ENCODE results near the gene AKNA.

AKNA gene

DNA sequence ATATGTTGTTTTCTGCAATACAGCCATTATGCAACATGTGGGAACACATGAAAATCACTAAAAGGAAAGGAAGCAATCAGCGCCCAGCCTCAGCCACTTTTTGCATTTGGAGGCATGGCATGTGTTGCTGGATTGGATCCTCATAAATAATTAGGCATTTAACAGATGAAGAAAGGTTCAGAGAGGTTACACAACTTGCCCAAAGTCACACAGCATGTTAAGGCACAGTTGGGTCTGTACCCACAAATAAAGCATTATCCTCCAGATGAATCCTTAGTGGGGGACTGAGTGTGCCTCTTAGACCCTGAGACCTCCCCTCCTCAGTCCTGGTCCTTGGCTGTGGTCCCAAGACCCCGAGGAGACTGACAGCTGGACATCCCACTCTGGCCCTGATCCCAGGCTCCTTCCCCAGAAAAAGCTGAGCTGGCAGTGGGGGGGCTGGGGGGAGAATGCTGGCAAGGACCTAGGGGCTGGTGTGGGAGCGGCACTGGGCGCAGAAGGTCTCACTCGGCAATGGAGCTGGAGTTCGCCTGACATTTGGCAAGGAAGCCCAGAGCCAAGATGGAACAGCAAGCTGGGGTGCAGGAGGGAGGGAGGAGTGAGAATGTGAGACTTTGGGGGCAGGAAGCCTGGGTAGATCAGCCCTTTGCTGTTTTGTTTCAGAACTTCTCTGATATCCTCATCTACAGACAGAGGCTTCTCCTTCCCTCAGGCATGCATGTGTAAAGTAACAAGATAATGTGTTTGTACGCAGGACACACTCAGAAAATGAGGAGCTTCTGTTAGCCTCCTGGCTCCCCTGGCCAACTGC, 6.9 kb upstream of the AKNA start:
- no peak for DNase-seq (ENCODE audit: low read depth)

DNA sequence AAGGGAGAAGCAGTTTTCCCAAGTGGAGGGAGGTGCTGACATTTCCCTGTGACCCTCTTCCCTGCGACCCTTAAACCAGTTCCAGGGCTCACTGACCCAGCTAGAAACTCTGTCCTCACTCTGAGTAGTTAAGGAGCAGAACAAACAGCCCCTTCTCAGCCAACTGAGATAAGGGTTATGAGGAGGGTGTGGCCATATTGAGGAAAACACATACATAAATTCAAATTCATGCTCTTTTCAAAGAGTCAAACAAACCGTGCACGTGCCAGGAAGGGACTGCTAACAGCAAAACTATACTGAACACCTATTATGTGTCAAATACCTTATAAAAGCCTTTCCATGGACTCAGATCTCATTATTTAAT, 4.9 kb upstream of the AKNA start:
- no peak for DNase-seq (ENCODE audit: low read depth)

DNA sequence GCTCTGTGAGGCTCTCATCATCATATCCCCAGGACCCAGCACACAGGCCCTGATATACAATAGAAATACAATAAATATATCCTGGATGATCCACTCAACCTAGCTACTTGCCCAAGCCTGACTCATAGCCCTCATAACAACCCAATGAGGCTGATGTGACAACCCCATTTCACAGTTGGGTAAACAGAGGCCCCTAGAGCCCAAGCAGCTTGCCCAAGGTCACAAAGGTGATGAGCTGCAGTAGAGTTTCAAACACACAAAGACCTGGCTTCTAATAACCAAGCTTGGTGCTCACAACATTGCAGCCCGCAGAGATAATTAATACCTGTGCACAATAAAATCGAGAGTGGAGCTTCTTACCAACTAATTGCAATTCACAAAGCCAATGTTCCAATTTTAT, 3.2 kb upstream of the AKNA start:
- no peak for DNase-seq (ENCODE audit: low read depth)

DNA sequence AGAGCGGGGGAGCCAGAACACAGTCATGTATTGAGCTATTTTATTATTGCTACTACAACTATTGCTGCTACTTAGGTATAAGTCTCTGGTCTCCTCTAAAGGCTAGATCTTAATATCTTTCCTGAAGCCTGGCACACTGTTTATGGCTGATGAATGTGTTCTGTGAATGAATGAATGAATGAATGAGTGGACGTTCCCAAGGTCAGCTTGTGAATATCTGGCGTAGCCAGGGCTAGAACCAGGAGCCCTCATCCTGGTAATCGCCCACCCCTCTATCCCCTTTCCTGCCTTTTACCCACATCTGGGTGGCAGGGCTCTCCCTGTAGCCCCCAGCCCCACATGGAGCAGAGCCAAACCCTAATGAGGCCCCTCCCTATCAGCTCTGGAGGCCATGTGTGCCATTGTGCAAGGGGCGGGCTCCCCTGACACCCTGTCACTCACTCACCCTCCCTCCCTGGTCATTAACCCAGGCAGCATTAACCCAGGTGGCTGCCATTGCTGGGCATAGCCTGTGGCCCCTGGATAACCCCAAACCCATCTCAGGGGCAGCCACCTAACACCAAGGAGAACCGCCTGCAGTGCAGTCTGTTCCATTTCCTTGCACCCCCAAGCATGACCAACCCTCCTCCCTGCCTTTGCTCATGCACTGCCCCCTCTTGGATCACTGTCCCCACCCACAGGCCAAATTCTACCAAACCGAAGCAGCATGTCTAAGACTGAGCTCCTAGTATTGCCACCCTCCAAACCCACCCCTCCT, 2.0 kb upstream of the AKNA start:
- DNase-seq (ENCODE audit: low read depth), result no peak

DNA sequence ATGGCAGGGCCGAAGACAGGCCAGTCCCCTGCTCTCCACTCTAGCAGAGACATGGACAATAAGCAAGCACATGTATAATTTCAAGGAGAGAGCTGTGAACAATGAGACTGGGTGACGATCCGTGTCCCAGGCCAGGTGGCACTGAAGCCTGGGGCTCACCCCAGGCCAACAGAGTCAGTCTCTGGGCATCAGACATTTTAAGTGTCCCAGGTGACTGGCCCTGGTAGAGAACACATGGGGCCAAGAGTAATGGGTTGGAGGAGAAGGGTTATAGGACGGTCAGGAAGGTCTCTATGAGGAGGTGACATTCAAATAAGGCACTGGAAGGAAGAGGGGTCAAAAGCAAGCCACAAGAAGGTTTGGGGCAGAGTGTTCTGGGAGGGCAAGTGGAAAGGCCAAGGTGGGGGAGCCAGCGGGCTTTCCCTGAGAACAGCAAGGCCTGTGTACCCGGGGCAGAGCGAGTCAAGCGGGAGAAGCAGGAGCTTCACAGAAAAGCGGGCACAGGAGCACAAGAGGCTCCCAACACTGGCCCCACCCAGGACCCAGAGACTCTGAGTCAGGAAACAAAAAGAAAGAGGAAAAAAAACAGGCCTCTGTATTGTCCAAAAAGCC, 1.1 kb upstream of the AKNA start:
- no peak for DNase-seq (ENCODE audit: low read depth)

DNA sequence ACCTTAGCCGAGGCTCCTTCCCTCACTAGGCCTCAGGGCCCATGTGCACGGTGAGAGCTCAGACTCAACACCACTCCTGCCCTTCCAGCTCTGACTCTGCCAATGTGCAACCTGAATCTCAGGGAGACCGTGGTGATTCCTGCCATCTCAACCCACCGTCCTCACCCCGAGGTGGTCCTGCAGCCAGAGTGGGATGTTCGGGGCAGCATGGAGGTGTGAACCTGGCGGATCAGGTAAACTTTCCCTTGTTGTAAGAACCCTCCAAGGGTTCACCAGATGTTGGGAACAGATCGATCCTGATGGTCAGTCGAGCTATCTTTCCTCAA, 538 bp upstream of the AKNA start:
- no peak for DNase-seq (ENCODE audit: low read depth)

DNA sequence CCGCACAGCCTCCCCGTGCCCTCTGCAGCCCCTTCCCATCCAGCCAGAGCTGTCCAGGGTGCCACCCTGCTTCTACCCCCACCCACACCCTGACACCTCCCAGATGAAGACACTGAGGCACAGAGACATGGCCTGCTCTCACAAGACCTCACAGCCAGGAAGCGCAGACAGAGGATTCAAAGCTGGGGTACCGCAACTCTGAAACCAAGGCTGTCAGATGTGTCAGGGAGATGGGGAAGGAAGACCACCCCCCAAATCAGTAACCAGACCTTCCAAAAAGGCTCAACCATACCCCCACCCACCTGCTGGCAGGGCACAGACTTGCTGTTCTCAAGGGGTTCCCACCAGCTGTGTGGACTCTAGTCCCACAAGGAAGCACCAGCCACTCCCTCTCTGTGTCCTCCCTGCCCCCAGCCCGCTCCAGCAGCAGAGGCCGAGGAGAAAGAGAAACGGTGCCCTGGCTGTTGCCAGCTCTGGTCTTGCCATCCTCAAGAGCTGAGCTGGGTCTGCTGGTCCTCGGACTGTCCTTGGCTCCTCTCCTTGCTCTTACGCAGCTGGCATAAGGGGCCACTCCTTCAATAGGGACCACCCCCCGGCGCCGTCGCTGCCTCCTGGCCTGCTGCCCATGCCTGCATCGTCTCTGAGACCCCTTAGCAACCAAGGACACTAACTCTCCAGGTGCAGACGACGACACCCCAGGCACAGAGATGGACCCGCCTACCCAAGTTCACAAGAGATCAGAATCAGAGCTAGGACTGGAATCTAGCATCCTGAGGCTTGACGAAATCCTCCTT, 699 bp downstream of the AKNA start:
- DNase-seq (ENCODE audit: low read depth), result no peak

DNA sequence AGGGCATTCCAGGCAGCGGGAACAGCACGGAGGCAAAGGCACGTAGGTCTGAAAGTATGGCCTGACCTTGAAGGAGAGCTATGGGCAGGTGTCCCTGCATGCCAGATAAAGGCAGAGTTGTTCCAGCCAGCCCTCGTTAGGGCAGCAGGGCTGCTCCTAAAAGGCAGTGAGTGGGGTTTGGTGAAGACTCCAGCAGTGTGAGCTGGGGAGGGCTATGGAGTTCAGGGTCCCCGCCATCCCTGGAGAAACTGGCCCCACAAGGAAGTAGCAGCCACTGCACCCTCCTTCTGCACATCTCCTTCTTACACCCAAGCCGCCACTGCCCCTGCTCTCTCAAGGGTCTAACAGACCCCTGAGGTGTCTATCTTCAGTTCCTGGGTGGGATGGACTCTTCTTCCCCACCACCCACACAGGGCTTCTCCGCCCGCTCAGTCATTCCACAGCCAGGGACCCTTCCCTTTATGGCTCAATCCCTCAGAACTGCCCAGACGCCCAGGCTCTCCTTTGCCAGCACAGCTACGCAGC, 1.4 kb downstream of the AKNA start:
- no peak for DNase-seq (ENCODE audit: low read depth)

DNA sequence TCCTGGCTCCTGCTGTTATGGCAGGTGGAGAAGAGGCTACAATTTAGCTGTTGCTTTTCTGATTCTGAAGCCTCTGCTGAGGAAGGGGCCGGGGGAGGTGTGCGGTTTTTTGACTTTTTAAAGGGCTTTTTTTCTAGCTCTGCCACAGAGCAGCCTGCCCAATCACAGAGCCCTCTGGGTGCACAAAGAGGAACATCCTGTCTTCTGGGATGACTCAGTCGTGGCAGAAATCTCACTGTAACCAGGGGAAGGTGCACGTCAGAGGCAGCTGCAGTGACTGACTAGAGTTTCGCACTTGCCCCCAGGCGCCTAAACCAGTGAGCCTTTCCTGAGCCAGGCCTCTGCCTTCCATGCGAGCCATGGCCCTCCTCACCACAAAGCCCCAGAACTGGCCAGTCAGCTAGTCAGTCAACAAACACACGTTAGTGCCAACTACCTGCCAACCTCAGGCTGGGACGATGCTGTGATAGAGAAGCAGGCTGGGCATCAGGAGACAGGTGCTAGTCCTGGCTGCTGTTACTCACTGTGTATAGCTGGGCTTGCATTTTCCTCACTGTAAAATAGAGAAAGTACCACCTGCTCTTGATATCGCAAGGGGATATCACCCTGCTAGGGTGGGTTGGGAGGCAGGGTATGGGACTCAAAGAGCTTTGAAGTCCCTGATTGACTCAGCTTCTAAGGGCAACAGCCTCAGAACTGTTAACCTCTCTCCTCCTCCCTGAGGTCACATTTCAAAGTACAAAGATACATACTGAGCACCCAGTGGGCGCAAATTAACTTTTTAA, 2.2 kb downstream of the AKNA start:
- peak; percentile 74 for DNase-seq (ENCODE audit: low read depth)

DNA sequence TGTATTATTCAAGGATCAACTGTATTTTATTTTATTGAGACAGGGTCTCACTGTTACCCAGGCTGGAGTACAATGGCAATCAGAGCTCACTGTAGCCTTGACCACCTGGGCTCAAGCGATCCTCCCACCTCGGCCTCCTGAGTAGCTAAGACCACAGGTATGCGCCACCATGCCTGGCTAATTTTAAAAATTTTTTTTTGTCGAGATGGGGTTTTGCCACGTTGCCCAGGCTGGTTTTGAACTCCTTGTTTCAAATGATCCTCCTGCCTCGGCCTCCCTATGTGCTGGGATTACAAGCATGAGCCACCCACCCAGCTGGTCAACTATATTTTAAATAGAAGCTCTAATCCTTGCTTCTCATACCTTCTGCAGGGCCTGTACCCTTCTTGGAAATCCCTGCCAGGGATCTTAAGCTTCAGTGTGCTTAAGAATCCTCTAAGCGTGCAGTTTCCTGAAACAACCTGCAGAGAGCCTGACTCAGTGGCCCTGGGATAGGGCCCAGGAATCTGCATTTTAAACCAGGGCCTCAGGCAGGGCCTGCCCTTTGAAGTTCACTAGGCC, 2.9 kb downstream of the AKNA start:
- DNase-seq (ENCODE audit: low read depth), result no peak

DNA sequence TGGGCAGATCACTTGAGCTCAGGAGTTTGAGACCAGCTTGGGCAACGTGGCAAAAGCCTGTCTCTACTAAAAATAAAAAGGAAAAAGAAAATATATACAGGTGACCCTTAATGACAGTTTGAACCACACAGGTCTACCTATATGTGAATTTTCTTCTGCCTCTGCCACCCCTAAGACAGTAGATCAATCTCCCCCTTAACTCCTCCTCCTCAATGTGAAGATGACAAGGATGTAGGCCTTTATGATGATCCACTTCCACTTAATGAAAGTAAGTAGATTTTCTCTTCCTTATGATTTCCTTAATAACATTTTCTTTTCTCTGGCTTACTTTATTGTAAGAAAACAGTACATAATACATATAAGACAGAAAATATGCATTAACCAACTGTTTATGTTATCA, 3.4 kb downstream of the AKNA start:
- DNase-seq (ENCODE audit: low read depth), result no peak

DNA sequence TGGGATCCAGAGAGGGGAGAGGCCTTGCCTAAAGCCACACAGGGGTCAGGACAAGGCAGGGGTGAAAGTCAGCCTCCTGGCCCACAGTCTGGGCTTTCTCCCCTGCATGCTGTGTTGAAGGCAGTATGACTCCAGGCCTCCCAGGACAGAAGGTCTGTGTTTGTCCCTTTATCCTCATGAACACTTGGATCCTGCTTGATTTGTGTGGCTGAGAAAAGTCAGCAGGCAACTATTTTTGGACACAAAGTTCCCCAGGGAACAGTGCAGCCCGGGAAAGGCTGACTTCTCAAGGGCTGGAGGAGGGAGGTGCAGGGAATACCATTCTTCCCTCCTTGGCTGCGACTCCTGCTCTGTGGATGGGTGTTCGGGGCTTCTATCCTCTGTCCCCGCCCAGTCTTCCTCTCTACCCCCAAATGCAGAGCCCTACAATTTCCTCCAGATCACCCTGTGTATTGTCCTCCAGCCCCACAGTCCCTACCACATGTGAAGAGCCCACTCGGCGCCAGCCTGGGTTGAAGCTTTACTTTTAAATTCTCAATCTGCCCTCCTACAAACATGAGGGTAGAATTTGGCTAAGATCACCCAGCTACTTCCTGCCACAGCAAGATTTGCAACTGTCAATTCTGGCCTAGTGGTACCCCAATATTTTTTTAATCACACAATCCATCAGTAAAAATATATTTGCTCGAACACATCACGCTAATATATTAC, 4.1 kb downstream of the AKNA start:
- DNase-seq (ENCODE audit: low read depth), result no peak

DNA sequence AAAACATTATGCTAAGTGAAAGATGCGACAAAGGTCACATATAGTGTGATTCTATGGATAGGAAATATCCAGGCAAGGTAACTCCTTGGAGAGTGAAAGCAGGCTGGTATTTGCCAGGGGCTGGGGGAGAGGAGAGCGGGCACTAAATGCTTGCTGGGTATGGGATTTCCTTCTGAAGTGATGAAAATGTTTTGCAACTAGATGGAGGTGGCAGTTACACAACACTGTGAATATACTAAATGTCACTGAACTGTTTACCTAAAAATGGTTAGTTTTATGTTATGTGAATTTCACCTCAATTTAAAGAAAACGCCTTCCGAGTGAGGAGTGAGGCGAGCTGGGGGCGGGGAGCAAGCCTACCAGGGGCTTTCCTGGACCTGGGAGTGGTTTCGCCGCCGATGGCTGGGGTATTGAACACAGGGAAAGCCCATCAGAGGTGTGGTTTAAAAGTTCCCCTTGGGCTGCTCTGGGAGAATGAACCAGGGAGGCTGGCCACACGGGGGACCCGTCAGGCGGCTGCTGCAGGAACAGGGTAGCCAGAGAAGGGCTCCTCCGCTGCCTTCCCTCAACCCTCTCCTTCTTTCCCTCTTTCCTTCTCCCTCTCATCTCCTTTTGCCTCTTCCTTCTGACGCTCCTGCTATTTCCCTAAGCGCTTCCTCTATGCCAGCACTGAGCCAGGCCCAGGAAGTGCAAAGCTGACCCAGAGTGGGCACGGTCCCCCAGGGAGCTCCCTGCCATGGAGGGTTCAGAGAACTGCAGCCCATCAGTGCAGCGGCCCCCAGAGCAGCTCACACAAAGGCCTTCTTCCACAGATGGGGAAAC, 4.9 kb downstream of the AKNA start:
- peak; percentile 43 for DNase-seq (ENCODE audit: low read depth)

DNA sequence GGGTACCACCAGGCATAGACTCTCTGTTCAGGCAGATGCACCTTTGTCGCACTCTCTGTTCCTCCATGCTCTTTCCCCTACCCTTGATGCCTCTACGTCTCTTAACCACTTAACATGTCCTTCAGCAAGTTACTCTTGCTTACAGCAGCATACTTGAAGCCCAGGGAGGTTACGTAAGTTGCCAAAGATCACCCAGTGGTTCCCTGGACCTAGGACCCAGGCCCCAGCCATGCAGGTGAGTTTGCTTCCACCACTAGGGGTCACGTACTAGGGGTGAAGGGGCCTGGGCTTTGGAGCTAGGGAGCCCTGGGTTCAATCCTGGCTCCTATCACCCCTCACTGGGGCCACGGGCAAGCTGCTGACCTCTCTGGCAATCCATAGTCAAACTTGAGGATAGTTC, 8.9 kb downstream of the AKNA start:
- no peak for DNase-seq (ENCODE audit: low read depth)

DNA sequence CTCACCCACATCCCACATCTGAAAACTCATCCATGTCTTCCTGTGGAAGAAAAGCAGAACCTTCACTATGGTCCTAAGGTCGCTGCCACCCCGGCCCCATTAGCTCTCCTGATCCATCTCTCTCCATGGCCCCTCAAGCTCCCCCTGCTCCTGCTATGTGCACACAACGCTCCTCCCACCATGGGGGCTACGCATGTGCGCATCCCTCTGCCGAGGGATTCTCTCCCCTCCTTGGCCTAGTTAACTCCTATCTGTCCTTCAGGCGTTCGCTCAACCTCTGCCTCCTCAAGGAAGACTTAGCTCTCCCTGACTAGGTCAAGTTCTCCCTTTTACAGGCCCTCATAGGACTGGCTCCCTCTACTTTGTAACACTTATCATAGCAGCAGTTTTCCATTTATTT, 9.8 kb downstream of the AKNA start:
- no peak for DNase-seq (ENCODE audit: low read depth)

DNA sequence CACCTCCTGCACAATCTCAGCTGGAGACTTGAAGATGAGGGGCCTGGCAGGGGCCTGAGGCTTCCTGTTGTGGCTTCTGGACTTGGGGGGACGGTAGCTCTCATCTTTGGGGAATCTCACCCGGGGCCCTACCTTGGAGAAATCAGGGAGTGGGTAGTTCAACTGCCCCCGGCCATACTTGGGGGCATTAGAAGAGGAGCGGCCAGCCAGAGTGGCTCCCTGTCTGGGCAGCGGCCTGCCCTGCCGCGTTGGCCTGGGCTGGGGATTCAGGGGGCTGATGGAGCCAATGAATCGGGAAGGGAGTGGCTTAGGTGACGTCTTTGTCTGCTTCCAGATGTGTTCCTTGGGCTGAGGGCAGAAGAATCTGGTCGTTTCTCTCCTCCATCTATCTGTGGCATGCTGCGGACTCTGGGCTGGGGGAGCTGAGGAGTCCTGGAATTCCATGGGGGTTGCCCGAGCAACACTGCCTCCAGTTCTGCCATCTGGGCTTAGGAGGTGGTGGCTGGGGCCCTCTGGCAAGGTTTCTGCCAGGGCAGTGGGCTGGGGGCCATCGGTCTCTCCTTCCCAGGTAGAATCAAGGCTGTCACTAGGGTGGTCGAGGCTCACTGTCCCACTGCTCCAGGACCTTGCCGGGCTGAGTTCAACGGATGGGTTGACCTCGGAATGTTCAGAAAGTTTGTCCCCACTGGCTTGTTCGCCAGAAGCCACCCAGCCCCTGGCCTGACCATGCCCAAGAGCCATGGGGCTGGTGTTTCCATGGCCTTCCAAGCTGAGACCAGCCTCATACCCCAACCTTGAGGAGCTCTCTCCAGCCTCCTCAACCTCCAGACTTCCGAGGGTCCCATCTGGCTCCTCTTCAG, 11.0 kb downstream of the AKNA start:
- DNase-seq (ENCODE audit: low read depth), result no peak

DNA sequence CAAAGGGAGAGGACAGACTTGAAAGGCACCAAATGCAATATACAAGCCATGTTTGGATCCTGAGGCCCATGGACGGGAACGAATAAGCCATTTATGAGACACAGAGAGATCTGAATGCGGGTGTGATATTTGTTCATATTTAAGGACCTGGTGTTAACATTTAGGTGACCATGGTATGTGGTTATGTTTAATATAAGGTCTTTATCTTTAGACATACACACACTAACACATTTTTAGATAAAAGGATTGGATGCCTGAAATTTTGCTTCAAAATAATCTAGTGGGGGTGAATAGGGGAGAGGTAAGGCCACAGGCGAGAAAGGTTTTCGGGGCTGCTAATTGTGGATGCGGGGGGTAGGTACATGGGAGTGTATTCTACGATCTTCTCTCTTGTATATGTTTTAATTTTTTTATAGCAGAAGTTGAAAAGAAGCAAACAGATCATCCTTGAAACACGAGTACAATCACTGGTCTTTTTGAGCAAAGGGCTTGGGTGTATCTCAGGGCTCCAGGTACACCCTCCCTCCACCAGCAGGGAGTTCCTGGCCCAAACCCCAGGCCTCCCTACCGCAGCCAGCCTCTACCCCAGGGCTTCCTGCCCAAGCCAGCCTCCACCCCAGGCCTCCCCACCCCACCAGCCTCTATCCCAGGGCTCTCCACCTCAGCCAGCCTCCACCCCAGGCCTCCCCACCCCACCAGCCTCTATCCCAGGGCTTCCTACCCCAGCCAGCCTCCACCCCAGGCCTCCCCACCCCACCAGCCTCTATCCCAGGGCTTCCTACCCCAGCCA, 12.2 kb downstream of the AKNA start:
- no peak for DNase-seq (ENCODE audit: low read depth)

DNA sequence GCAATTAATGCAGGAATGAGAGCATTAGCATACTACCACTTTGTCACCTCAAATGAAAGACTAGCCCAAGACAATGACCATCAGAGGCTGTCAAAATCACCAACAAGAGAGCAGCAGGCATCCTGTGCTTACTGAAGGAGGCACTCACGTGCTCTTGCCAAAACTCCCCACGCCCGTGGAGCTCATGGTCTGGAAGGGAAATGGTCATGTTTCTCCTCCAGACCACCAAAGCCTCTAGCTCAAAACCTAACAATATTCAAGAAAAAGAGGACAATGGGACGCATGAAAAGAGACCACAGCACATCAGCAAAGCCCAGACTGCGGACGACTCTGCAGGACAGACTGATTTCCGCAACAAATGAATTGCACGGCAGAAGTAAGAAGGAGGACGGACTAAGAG, 12.8 kb downstream of the AKNA start:
- DNase-seq (ENCODE audit: low read depth), result no peak

Measured in activated T-cell treated with anti-CD3 and anti-CD28 coated beads for 1 hour (primary cell).